Measurements from ENCODE around the gene AKAP13. TPM values are rescaled to one million over a fixed set of nuclear protein-coding genes. Genes with fewer than 3 reads are reported as not detected.

Gene AKAP13, protein sequence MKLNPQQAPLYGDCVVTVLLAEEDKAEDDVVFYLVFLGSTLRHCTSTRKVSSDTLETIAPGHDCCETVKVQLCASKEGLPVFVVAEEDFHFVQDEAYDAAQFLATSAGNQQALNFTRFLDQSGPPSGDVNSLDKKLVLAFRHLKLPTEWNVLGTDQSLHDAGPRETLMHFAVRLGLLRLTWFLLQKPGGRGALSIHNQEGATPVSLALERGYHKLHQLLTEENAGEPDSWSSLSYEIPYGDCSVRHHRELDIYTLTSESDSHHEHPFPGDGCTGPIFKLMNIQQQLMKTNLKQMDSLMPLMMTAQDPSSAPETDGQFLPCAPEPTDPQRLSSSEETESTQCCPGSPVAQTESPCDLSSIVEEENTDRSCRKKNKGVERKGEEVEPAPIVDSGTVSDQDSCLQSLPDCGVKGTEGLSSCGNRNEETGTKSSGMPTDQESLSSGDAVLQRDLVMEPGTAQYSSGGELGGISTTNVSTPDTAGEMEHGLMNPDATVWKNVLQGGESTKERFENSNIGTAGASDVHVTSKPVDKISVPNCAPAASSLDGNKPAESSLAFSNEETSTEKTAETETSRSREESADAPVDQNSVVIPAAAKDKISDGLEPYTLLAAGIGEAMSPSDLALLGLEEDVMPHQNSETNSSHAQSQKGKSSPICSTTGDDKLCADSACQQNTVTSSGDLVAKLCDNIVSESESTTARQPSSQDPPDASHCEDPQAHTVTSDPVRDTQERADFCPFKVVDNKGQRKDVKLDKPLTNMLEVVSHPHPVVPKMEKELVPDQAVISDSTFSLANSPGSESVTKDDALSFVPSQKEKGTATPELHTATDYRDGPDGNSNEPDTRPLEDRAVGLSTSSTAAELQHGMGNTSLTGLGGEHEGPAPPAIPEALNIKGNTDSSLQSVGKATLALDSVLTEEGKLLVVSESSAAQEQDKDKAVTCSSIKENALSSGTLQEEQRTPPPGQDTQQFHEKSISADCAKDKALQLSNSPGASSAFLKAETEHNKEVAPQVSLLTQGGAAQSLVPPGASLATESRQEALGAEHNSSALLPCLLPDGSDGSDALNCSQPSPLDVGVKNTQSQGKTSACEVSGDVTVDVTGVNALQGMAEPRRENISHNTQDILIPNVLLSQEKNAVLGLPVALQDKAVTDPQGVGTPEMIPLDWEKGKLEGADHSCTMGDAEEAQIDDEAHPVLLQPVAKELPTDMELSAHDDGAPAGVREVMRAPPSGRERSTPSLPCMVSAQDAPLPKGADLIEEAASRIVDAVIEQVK (N-terminal part only)
- total RNA-seq (100 to 1,000 TPM in 3 of 4 donors, 10 to 100 TPM in 1; 98.5 to 142 (median 126) TPM), polyA plus RNA-seq (10 to 100 TPM; 21.6 to 73.7 (median 43.0) TPM)

DNA sequence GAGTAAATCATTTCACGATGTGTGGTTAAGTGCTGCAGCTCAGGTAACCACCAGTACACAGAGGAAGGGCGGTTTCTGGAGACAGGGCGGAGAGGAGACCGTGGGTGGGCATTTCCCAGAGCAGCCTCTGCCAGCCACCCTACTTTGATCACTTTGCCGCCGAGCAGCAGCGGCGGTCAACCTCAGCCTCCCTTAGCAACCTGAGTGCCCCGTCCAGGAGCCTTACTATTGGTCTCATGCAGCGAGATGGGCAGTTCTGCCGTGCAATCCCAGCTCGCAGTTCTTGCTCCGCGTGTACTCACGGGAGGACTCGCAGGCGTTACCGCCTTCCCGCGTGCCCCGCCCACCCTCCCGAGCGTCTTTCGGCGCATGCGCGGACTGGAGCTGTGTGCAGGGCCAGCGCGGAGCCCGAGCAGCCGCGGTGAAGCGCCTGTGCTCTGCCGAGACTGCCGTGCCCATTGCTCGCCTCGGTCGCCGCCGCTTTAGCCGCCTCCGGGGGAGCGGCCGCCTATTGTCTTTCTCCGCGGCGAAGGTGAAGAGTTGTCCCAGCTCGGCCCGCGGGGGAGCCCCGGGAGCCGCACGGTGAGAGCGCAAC lies at the start of gene AKAP13:
TSS of gene AKAP13 (plus strand) at position 387 of the 595 bp plus-strand sequence. CDS start 105,118 bp downstream, outside the sequence.
- no peaks in the 10 kb centered on the region for H3K36me3 ChIP-seq
- H3K27me3 ChIP-seq: no peaks in the 10 kb centered on the region
- peak; percentile 91 to 92 for TF ChIP-seq POLR2A (IDR thresholded peaks at IDR 0.05)
- TF ChIP-seq EP300 (IDR thresholded peaks at IDR 0.05): no peak
- TF ChIP-seq, protein P1, sequence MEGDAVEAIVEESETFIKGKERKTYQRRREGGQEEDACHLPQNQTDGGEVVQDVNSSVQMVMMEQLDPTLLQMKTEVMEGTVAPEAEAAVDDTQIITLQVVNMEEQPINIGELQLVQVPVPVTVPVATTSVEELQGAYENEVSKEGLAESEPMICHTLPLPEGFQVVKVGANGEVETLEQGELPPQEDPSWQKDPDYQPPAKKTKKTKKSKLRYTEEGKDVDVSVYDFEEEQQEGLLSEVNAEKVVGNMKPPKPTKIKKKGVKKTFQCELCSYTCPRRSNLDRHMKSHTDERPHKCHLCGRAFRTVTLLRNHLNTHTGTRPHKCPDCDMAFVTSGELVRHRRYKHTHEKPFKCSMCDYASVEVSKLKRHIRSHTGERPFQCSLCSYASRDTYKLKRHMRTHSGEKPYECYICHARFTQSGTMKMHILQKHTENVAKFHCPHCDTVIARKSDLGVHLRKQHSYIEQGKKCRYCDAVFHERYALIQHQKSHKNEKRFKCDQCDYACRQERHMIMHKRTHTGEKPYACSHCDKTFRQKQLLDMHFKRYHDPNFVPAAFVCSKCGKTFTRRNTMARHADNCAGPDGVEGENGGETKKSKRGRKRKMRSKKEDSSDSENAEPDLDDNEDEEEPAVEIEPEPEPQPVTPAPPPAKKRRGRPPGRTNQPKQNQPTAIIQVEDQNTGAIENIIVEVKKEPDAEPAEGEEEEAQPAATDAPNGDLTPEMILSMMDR (IDR thresholded peaks at IDR 0.05): no peak
- TF ChIP-seq POLR2AphosphoS5 (IDR thresholded peaks at IDR 0.05): peak; percentile 99 to 100 (median 99)
- H3K4me3 ChIP-seq: peak within 1 kb of the TSS; percentile 65 to 97 (median 92)
- H3K9me3 ChIP-seq: no peaks in the 10 kb centered on the region
- DNase-seq: peak; percentile 99
- intact Hi-C loops (cut with DNase I): loop anchor here (2.0 to 5.0 kb wide), 3 partner anchors 50 to 122 kb away; no protein-coding TSS in a partner anchor
- 0 to 1% methylated on average over 54 of the region's 54 CpGs for WGBS, 2 donors
- H3K4me1 ChIP-seq: peaks cover 0 to 35% (median 22%) of the 10 kb centered on the region in 4 donors
- H3K27ac ChIP-seq: peak within 1 kb of the TSS; percentile 93 to 98 (median 97)

GRCh38 chr15:85330901-85331588 lies 49.4 kb upstream of the AKAP13 start:
- intact Hi-C loops (cut with DNase I): loop anchor here (1.0 to 5.0 kb wide), 4 partner anchors 50 to 174 kb away; partner anchors contain the start of gene AKAP13
- no peaks in the 10 kb centered on the region for H3K9me3 ChIP-seq
- H3K36me3 ChIP-seq: no peaks in the 10 kb centered on the region
- no peaks in the 10 kb centered on the region for H3K27me3 ChIP-seq
- TF ChIP-seq, protein P1 (IDR thresholded peaks at IDR 0.05): peak; percentile 67 to 90 (median 80)
- peak; percentile 75 to 87 (median 85) for TF ChIP-seq POLR2AphosphoS5 (IDR thresholded peaks at IDR 0.05)
- peak; percentile 54 to 93 (median 84) for TF ChIP-seq EP300 (IDR thresholded peaks at IDR 0.05)
- TF ChIP-seq POLR2A (IDR thresholded peaks at IDR 0.05): no peak
- no peak overlapping the region for H3K4me3 ChIP-seq
- H3K4me1 ChIP-seq: peaks cover 0 to 32% (median 22%) of the 10 kb centered on the region in 4 donors
- WGBS, 2 donors: 7 to 18% methylated on average over 14 of the region's 14 CpGs
- peak overlapping the region; percentile 70 to 92 (median 88) for H3K27ac ChIP-seq
- DNase-seq: peak; percentile 98

DNA sequence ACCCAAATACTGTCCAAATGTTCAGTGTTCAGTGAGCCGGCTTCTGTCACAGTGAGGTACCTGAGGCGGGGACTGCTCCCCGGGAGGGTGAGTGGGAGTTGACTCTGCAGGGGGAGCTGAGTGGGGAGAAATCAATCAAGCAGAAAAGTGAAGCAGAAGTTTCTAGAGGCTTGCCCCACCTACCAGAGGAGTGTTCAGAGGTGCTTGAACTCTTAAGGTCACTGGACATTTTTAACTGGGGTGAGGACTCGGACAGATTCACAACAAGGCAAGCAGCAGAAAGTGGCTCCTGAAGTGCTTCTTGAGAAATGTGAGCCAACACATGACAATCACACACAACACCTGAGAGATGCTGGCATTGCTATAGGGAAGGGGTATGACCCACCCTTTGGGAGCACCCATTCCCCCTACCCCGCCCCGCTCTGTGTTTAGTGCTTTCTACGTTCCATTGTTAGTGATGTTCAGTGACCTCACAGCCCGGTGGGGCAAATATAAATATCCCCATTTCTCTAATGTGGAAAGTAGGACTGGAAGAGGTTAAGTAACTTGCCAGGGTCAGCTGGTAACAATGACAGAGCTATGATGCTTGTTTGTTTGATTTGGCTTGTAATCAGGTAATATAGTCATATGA lies 48.6 kb upstream of the AKAP13 start:
- no peak for DNase-seq
- H3K27ac ChIP-seq: peak overlapping the region; percentile 70 to 92 (median 88)
- peaks cover 0 to 33% (median 22%) of the 10 kb centered on the region in 4 donors for H3K4me1 ChIP-seq
- no peaks in the 10 kb centered on the region for H3K27me3 ChIP-seq
- no peak overlapping the region for H3K4me3 ChIP-seq
- no peaks in the 10 kb centered on the region for H3K9me3 ChIP-seq
- 74 to 85% methylated on average over 8 of the region's 8 CpGs for WGBS, 2 donors
- TF ChIP-seq POLR2A (IDR thresholded peaks at IDR 0.05) (no peak), EP300 (IDR thresholded peaks at IDR 0.05) (no peak), POLR2AphosphoS5 (IDR thresholded peaks at IDR 0.05) (no peak)
- TF ChIP-seq, protein P1 (IDR thresholded peaks at IDR 0.05): no peak
- intact Hi-C loops (cut with DNase I): loop anchor here (1.0 to 5.0 kb wide), 4 partner anchors 49 to 174 kb away; partner anchors contain the start of gene AKAP13
- no peaks in the 10 kb centered on the region for H3K36me3 ChIP-seq
